Cerebellar nuclear complex (tissue), 1 donor: ENCODE data around the gene SDC4.
"Not testable (repeated sequence)": the region's sequence is repeated elsewhere in the genome, so short reads cannot be mapped to it uniquely, and the experiment has no call there.

Experiments used
- DNase-seq, 2 experiments: peaks; one replicate each; lab custom pipeline; 2025; lab: John Stamatoyannopoulos, UW

SDC4 gene

GRCh38 chr20:45363611-45364492 lies 15.6 kb upstream of the SDC4 start:
- DNase-seq: no peak

GRCh38 chr20:45362804-45363610 lies 14.8 kb upstream of the SDC4 start, which contains the start of gene SYS1:
Gene SYS1 (plus strand): TSS chr20:45363156. CDS start chr20:45363532, 376 bp downstream.
- DNase-seq: peak; percentile 95 to 98

GRCh38 chr20:45361793-45362192 lies 13.6 kb upstream of the SDC4 start:
- DNase-seq: no peak

GRCh38 chr20:45359406-45360148 lies 11.4 kb upstream of the SDC4 start:
- no peak for DNase-seq

- DNase-seq: no peak
Measured at GRCh38 chr20:45359069-45359405, 10.8 kb upstream of the SDC4 start.

GRCh38 chr20:45358282-45359068 lies 10.3 kb upstream of the SDC4 start:
- peak; percentile 49 to 53 for DNase-seq

- DNase-seq: no peak
Measured at GRCh38 chr20:45355209-45356084, 7.2 kb upstream of the SDC4 start.

- DNase-seq: no peak
Measured at GRCh38 chr20:45354423-45355208, 6.4 kb upstream of the SDC4 start.

- no peak for DNase-seq
Measured at GRCh38 chr20:45353746-45354145, 5.5 kb upstream of the SDC4 start.

- DNase-seq: no peak
Measured at GRCh38 chr20:45352729-45353128, 4.5 kb upstream of the SDC4 start.

GRCh38 chr20:45350795-45351194 lies 2.6 kb upstream of the SDC4 start:
- DNase-seq: not testable (repeated sequence)

GRCh38 chr20:45350217-45350616 lies 2.0 kb upstream of the SDC4 start:
- no peak for DNase-seq

- no peak for DNase-seq
Measured at GRCh38 chr20:45347297-45347935, 808 bp downstream of the SDC4 start.

GRCh38 chr20:45346851-45347250 lies 1.4 kb downstream of the SDC4 start:
- no peak for DNase-seq

- no peak for DNase-seq
Measured at GRCh38 chr20:45346291-45346718, 1.9 kb downstream of the SDC4 start.

GRCh38 chr20:45345104-45345936 lies 2.9 kb downstream of the SDC4 start:
- DNase-seq: no peak

GRCh38 chr20:45344168-45344860 lies 3.9 kb downstream of the SDC4 start:
- DNase-seq: no peak
